ENCODE measurements around the gene JMJD1C.

The JMJD1C gene

GRCh38 chr10:63392224-63392623 lies 73.6 kb downstream of the JMJD1C start:
- no peak overlapping the region for H3K27ac ChIP-seq (ENCODE audit: poor library complexity, severe bottlenecking)
- no peak overlapping the region for H3K4me3 ChIP-seq (ENCODE audit: severe bottlenecking)
- H3K27me3 ChIP-seq (ENCODE audit: insufficient read depth, poor library complexity, severe bottlenecking), result no peaks in the 10 kb centered on the region
- TF ChIP-seq, protein P1, sequence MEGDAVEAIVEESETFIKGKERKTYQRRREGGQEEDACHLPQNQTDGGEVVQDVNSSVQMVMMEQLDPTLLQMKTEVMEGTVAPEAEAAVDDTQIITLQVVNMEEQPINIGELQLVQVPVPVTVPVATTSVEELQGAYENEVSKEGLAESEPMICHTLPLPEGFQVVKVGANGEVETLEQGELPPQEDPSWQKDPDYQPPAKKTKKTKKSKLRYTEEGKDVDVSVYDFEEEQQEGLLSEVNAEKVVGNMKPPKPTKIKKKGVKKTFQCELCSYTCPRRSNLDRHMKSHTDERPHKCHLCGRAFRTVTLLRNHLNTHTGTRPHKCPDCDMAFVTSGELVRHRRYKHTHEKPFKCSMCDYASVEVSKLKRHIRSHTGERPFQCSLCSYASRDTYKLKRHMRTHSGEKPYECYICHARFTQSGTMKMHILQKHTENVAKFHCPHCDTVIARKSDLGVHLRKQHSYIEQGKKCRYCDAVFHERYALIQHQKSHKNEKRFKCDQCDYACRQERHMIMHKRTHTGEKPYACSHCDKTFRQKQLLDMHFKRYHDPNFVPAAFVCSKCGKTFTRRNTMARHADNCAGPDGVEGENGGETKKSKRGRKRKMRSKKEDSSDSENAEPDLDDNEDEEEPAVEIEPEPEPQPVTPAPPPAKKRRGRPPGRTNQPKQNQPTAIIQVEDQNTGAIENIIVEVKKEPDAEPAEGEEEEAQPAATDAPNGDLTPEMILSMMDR (IDR thresholded peaks at IDR 0.05; ENCODE audit: poor library complexity, severe bottlenecking), result no peak
- DNase-seq (ENCODE audit: low spot score), result no peak
- peaks cover 4% of the 10 kb centered on the region for H3K4me1 ChIP-seq (ENCODE audit: insufficient read depth, poor library complexity, severe bottlenecking)
- H3K9me3 ChIP-seq (ENCODE audit: severe bottlenecking), result no peaks in the 10 kb centered on the region
- no peak for ATAC-seq (ENCODE audit: low read depth)
- peaks cover 3% of the 10 kb centered on the region; the same call in 1 of the 2 replicates for H3K36me3 ChIP-seq (ENCODE audit: low read depth)

- Histone ChIP-seq H3K4me1 (ENCODE audit: insufficient read depth, poor library complexity, severe bottlenecking) (peaks cover 4% of the 10 kb centered on the region), H3K27me3 (ENCODE audit: insufficient read depth, poor library complexity, severe bottlenecking) (no peaks in the 10 kb centered on the region), H3K4me3 (ENCODE audit: severe bottlenecking) (no peak overlapping the region), H3K27ac (ENCODE audit: poor library complexity, severe bottlenecking) (no peak overlapping the region), H3K36me3 (ENCODE audit: low read depth) (peaks cover 3% of the 10 kb centered on the region; the same call in 1 of the 2 replicates), H3K9me3 (ENCODE audit: severe bottlenecking) (no peaks in the 10 kb centered on the region)
- TF ChIP-seq, protein P1 (IDR thresholded peaks at IDR 0.05; ENCODE audit: poor library complexity, severe bottlenecking), result no peak
- DNase-seq (ENCODE audit: low spot score) (no peak), ATAC-seq (ENCODE audit: low read depth) (no peak)
These were observed 74.0 kb downstream of the JMJD1C start for GRCh38 chr10:63391812-63392211.

GRCh38 chr10:63390521-63390920 lies 75.3 kb downstream of the JMJD1C start:
- ATAC-seq (ENCODE audit: low read depth) (no peak), DNase-seq (ENCODE audit: low spot score) (no peak)
- Histone ChIP-seq H3K27ac (ENCODE audit: poor library complexity, severe bottlenecking) (no peak overlapping the region), H3K4me3 (ENCODE audit: severe bottlenecking) (no peak overlapping the region), H3K36me3 (ENCODE audit: low read depth) (peaks cover 3% of the 10 kb centered on the region; the same call in 1 of the 2 replicates), H3K27me3 (ENCODE audit: insufficient read depth, poor library complexity, severe bottlenecking) (no peaks in the 10 kb centered on the region), H3K4me1 (ENCODE audit: insufficient read depth, poor library complexity, severe bottlenecking) (peaks cover 4% of the 10 kb centered on the region), H3K9me3 (ENCODE audit: severe bottlenecking) (no peaks in the 10 kb centered on the region)
- TF ChIP-seq, protein P1 (IDR thresholded peaks at IDR 0.05; ENCODE audit: poor library complexity, severe bottlenecking), result no peak

GRCh38 chr10:63388421-63389031 lies 77.3 kb downstream of the JMJD1C start:
- no peak for DNase-seq (ENCODE audit: low spot score)

GRCh38 chr10:63385254-63385653 lies 80.5 kb downstream of the JMJD1C start:
- TF ChIP-seq, protein P1 (IDR thresholded peaks at IDR 0.05; ENCODE audit: poor library complexity, severe bottlenecking), result no peak
- no peaks in the 10 kb centered on the region for H3K9me3 ChIP-seq (ENCODE audit: severe bottlenecking)
- H3K27ac ChIP-seq (ENCODE audit: poor library complexity, severe bottlenecking), result no peak overlapping the region
- DNase-seq (ENCODE audit: low spot score), result no peak
- ATAC-seq (ENCODE audit: low read depth), result no peak
- peaks cover 4% of the 10 kb centered on the region for H3K4me1 ChIP-seq (ENCODE audit: insufficient read depth, poor library complexity, severe bottlenecking)
- no peak overlapping the region for H3K4me3 ChIP-seq (ENCODE audit: severe bottlenecking)
- peaks cover 3% of the 10 kb centered on the region; the same call in 1 of the 2 replicates for H3K36me3 ChIP-seq (ENCODE audit: low read depth)
- H3K27me3 ChIP-seq (ENCODE audit: insufficient read depth, poor library complexity, severe bottlenecking), result no peaks in the 10 kb centered on the region

More at GRCh38 chr10:63388421-63389031, 77.3 kb downstream of the JMJD1C start:
- Histone ChIP-seq H3K9me3 (ENCODE audit: severe bottlenecking) (no peaks in the 10 kb centered on the region), H3K27ac (ENCODE audit: poor library complexity, severe bottlenecking) (no peak overlapping the region), H3K4me1 (ENCODE audit: insufficient read depth, poor library complexity, severe bottlenecking) (peaks cover 4% of the 10 kb centered on the region), H3K36me3 (ENCODE audit: low read depth) (peaks cover 3% of the 10 kb centered on the region; the same call in 1 of the 2 replicates), H3K4me3 (ENCODE audit: severe bottlenecking) (no peak overlapping the region), H3K27me3 (ENCODE audit: insufficient read depth, poor library complexity, severe bottlenecking) (no peaks in the 10 kb centered on the region)
- TF ChIP-seq, protein P1 (IDR thresholded peaks at IDR 0.05; ENCODE audit: poor library complexity, severe bottlenecking), result no peak
- ATAC-seq (ENCODE audit: low read depth), result no peak

All from RWPE2 (cell line).